GM19397 (cell line): Measurements from ENCODE around the gene ERFE.
"Not testable (repeated sequence)": the region's sequence is repeated elsewhere in the genome, so short reads cannot be mapped to it uniquely, and the experiment has no call there.

ENCODE experiments used
- ATAC-seq: cut with Tn5 transposase; IDR thresholded peaks from one replicate; pipeline ENCODE4 v1.9.1; 2021; ENCODE audit warnings: mild to moderate bottlenecking, moderate library complexity; ENCODE audit not compliant: unreplicated experiment

Gene ERFE

DNA sequence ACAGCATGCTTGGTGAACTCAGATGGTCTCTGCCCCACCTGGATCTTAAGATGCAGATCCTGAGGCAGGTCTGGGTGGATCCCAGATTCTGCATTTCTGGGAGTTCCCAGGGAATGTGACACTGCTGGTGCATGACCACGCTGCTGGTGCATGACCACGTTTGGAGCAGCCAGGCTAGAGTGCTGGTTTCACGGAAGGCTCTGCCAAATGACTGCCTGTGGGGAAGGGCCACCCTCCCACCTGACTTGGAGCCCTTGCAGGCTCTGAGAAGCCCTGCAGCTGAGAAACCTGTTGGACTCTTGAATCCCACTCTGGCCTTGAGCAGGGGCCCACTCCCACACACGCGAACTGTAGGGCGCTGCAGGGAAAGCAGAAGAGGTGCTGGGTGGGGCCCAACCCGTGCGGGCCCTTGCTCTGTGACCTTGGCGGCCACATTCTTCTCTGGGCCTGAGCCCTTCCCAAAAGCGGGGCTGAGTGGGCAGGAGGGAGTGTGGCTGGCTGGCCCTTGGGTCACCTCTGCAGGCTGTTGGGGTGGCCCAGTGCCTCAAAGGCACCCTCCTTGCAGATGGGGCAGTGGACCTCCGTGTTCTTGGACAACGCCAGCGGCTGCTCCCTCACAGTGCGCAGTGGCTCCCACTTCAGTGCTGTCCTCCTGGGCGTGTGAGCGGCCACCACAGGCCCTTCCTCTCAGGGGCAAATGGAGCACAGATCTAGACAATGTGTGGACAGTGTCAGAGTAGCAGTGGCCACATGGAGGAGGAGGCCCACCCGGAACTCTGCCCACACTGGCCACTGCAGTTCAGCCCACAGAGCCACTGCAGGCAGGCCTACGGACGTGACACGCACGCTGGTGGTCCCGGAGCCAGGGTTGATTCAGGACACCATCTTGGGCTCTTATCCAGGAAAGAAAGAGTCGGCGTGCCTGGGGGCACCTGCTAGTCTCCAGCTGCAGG, 7.9 kb downstream of the ERFE start:
- no peak for ATAC-seq

DNA sequence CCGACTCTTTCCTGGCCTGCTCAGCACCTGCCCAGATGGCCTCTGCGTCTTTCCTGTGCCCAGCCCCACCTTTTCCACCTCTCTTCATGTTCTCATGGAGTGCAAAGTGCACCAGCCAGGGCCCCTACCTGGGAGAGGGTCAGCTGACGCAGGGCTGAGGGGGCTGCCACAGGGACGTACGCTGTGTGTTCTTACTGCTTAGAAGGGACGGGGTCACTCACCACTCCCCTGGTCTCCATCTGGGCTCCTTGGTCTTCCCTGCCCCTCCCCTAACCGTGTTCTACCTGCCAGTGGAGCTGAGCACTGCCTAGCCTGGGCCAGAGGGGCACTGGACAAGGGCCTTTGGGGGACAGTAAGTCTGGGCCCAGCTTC, 8.6 kb downstream of the ERFE start:
- ATAC-seq: no peak

DNA sequence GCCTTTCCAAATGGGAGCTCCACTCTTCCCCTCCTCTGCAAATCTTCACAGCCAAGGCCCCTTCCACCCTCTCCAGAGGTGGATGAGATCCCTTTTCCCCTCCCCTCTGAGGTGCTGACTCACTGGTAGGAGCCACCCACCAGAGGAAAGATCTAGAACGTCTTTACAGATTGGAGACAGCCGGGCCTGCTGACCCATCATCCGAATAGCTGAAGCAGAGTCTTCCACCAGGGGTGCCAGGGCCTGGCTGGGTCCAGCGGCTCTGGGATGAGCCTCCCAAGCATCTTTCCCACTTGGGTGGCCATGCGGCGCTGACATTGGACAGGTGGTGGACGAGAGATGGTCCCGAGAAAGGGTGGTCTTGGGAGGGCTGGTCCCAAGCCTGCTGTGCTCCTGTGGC, 9.0 kb downstream of the ERFE start:
- no peak for ATAC-seq

DNA sequence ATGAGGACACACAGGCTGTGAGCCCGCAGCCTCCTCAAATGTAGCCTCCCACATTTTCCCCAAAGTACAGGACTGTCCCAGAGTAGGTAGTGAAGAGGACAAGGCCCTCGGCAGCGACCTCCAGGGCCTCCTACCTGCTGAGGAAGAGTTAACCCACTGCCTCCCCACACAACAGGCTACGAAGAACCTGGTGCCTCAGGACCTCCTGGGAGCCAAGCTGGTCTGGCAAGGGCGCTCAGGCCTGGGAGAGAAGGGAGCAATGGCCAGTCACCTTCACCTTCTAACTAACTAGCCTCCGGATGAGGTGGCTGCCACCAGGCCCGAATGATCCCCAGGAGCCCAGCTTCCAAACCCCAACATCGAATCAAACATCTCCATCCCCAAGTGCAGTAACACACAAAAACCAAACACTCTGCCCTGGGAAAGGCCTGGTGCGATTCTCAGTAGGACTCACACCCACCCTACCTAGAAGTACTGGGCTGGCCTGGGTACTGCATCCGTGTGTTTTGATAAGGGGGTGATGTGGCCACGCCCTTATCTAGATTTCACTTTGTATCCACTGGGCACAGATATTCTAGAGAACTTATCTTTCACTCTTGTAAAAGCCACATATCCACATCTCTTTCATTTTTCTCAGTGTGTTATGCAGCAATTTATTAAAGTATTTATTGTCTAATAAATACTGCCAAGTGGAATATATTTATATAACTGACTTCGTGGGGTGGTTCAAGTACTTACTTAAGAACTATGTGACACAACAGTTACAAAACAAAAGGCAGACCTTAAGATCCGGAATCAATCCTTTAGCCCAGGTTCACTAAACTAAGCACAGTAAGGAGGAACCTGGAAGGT, 9.7 kb downstream of the ERFE start:
- no peak for ATAC-seq

GRCh38 chr2:238169048-238169707, 10.4 kb downstream of the ERFE start:
- ATAC-seq: no peak

DNA sequence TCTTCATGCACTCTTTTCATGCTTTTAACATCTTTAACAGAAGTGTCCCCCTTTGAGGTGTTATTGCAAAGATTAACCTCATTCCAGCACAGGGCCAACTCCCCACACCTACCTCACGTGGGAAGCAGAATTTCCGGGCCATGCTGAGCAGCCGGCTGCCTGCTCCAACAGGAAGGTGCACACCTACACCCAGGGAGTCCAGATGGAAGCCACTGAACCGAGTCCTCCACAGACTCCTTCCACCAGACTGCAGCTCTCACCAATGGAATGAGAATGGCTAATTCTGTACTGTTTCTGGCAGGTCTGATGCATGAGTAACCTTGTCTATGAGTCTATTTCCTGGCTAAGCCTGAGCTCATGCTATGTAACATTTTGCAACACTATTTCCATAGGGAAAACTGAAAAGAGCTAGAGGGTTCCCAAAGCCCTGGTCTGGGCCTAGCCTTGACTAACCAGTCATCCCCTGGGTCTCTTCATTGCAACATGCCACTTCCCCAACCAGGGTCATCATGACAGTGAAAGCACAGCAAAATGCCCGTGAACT, 11.0 kb downstream of the ERFE start:
- ATAC-seq: no peak

DNA sequence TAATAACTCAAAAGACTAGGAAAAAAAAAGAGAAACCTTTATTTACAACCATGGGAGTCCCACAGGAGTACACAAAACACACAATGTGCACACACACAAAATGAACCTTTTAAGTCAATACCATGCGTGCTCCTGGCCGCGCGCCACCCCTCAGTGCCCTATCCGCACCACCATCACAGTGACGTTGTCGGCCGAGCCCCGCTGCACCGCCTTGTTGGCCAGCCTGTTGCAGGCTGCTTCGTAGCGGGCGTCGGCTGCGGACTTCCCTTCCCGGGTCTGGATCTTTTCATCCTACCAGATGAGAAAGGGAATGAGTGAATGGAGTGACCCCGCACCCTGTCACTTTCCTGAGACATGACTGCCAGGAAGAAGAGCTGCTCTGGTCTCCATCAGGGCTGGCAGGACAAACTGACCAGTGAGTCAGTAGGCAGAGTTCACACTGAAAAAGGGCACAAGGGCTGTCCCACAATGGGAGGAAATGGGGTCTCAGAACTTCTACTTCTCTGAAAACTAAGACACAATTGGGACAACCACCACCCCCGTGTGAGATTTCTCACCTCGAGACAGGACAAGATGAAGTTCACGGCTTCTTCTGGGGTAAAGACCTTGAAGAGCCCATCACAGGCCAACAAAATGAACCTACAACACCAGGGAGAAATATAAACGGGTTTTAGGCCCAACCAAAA, 11.8 kb downstream of the ERFE start:
- ATAC-seq: no peak

DNA sequence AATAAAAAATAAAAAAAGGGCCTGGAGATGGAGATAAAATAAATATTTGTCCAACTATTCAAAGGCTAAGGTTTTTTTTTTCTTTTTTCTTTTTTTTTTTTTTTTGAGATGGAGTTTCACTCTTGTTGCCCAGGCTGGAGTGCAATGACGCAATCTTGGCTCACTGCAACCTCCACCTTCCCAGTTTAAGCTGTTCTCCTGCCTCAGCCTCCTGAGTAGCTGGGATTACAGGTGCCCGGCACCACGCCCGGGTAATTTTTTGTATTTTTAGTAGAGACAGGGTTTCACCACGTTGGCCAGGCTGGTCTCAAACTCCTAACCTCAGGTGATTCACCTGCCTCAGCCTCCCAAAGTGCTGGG, 12.3 kb downstream of the ERFE start:
- not testable (repeated sequence) for ATAC-seq

DNA sequence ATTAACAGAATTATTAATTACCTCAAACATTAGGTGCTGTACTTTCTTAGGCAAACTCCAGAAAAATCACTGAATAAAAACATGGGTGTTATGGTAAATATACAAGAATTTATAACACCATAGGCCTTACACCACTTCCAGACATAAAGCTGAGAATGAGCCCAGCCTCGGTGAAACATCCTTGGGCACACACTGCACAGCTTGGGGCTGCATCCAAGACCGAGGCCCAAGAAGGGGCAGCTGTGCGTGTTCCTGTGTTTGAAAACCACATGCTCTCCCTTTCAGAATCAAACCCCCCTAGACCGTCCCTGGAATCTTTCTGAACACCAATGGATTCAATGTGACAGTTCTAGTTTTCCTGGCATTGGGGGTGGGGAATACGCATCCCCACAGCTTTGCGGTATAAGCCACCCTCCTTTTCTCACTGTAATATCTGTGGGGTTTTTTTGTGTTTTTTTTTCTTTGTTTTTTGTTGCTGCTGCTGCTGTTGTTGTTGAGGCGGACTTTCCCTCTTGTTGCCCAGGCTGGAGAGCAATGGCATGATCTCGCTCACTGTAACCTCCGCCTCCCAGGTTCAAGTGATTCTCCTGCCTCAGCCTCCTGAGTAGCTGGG, 12.9 kb downstream of the ERFE start:
- no peak for ATAC-seq

- no peak for ATAC-seq
Measured at GRCh38 chr2:238172439-238172838, 13.7 kb downstream of the ERFE start.

DNA sequence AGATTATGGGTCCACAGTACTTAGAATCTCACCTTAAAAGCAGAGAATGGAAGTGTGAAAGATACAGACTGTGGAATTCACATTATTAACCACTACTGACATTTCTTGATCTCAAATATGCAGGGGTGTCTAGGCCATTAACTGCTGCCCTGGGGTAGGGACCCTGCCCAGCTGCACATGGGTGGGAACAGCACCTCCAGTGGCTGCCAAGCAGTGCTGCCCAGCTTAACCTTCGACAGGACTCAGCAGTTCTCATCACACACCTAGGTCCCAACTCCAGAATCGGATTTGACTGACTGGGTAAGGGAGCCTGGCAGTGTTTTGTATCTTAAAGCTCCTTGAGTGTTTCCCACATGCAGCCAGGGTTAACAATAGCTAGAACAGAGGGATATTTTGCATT, 14.9 kb downstream of the ERFE start:
- ATAC-seq: no peak

GRCh38 chr2:238174291-238174690, 15.5 kb downstream of the ERFE start:
- ATAC-seq: no peak

DNA sequence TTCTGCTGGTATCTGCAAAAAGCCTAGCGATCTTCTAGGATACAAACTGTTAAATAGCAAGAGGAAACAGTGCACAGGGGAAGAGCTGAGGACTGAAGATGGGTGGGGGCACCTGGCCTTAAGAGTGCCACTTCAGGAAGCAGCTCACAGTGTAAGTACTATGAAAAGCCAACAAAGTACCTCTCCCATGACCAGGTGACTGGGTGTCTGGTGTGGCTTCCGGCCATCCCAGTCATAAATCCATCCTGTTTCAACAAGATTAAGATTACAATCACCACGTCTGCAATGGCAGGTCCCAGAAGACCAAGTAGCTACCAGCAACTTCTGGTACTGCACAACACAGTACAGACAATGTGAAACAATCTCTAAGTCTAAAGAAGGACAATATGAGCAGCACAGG, 15.9 kb downstream of the ERFE start:
- no peak for ATAC-seq

DNA sequence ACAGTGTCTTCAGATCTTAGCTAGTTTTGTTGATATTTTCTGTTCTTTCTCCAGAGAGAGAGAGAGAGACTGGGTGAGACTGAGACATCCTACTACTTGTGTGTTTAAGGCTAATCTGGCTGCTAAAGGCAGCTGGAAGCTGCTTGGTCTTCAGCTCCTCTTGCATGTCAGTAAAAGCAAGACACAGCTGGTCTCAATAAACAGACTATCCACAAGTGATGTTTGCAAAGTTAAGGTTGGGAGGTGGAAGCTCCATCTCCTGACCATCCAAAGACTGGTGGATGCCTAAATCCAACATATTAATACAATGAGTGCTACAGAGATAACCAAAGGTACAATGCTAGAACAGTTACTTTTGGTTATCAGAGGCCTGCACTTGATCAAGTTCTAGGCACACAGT, 17.8 kb downstream of the ERFE start:
- ATAC-seq: no peak

DNA sequence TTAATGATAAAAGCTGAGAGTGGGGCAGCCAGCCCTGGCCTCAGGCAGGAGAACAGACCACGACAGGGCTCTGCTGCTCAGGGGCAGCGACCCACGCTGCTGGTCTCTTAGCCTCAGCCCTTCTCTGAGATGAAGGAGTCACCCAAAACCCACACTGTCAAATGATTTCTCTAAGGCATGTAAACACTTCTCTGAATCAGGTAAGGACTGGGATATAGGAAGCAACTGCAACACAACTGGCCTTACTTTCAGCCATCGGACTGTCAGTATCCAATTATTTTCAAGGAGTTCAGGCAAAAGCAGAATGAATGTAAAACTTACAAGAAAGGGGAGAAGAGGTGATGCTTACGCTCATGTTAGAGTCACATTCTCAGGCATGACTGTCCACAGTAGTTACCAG, 21.8 kb downstream of the ERFE start:
- no peak for ATAC-seq

GRCh38 chr2:238182362-238182761, 23.6 kb downstream of the ERFE start:
- no peak for ATAC-seq

DNA sequence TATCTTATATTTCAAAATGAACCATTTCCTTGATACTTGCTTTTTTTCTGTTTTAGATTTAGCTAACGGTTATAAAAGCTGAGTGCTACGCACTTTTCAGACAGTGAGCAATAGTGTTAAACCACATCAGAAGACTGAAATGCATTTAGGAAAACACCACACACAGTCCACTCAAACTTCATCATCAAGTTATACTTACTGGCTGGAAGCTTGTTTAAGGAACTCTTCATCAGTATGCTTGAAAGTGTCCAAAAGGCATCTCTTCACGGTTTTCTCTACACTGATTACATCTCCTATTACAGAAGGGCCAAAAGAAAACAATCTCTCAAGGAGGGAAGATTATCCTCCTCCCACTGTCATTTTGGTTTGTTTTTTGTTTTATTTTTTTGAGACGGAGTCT, 25.1 kb downstream of the ERFE start:
- no peak for ATAC-seq

DNA sequence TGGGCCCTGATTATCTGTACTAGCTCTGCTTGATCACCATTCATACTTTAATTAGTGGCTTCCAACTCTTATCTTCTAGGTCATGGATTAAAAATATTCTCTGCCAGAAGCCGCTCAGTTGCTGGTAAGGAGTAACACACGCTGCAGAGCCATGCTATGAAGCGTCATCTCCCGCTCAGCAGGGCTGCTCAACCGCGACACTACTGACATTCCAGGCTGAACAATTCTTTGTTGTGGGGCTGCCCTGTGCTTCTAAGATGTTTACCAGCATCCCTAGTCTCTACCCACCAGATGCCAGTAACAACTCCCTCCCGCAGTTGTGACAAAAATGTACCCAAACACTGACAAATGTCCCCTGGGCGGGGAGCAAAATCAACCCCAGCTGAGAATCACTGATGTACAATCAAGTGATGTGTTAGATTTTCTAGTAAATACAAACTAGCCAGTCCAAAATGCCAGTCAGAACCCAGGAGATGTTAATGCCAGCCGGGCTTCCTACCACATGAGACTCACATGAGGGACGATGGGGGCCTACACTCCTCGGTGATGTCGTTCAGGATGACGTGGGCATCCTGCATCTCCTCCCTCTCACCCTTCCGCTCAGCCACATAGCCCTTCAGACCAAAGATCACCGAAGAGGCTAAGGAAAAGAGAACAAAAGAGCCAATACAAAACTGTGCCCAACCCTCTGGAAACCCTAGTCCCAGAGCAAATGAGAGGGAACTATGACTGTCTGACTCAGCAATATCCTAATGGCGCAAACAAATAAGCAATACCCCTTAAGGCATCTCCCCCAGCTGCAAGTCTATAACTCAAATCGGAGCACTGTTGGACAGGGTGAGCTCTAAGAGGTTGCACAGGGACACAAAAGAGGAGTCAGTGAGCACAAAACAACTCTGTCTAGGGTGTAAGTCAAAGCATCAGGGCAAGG, 29.1 kb downstream of the ERFE start:
- ATAC-seq: no peak

GRCh38 chr2:238190445-238190844, 31.7 kb downstream of the ERFE start:
- ATAC-seq: no peak
